ENCODE measurements around the gene TEKT2.

GRCh38 chr1:36083219-36083618, 675 bp upstream of the TEKT2 start:
- TF ChIP-seq CTCF (conservative IDR thresholded peaks at IDR 0.05; ENCODE audit: low read depth, low read length) = no peak
- TF ChIP-seq EZH2phosphoT487 (IDR thresholded peaks at IDR 0.05; ENCODE audit: borderline replicate concordance, low read length) = no peak
- TF ChIP-seq EZH2 (IDR thresholded peaks at IDR 0.05; ENCODE audit: low read length, unreplicated experiment) = no peak

All from PC-3 (cell line).